Testis (tissue), 3 donors: ENCODE data around the gene TWSG1. TPM values are rescaled to one million over a fixed set of nuclear protein-coding genes. Genes with fewer than 3 reads are reported as not detected.

Experiments used
- DNase-seq: peaks from one replicate; pipeline ENCODE4 v3.0.0-alpha.2; 2019
- H3K27ac ChIP-seq, 2 donors: fragments of 200-600 bp; sonication (generic); one replicate each; pipeline ENCODE4 v1.5.1; 2019
- H3K27me3 ChIP-seq: fragments of 200-600 bp; sonication (generic); one replicate; pipeline ENCODE4 v1.5.1; 2019
- H3K36me3 ChIP-seq: fragments of 200-600 bp; sonication (generic); one replicate; pipeline ENCODE4 v1.5.1; 2017; ENCODE audit warnings: low read depth; ENCODE audit errors: missing control alignments
- H3K4me1 ChIP-seq: fragments of 200-600 bp; sonication (generic); one replicate; pipeline ENCODE4 v1.5.1; 2019
- H3K4me3 ChIP-seq, 2 donors: fragments of 200-600 bp; sonication (generic); one replicate each; pipeline ENCODE4 v1.5.1; 2017 to 2019
- H3K9me3 ChIP-seq: fragments of 200-600 bp; sonication (generic); one replicate; pipeline ENCODE4 v1.5.1; 2017
- POLR2A ChIP-seq: fragments of 450-650 bp; IDR thresholded peaks from one replicate; pipeline ENCODE4 v1.6.1; 2017; ENCODE audit warnings: antibody characterized with exemption, mild to moderate bottlenecking, moderate library complexity
- WGBS, 2 donors: methylation state at CpG; one replicate each; pipeline ENCODE4 v1.1.5; 2018; 5-methylcytosine and 5-hydroxymethylcytosine counted together
- intact Hi-C: fragments of 100-400 bp; cut with DNase I; formaldehyde crosslinking; loops from one replicate; pipeline ENCODE4 v1.15.1; 2023; ENCODE audit warnings: low total_unique reads
- polyA plus RNA-seq: library from polyadenylated mRNA; stranded (reverse); fragments of 350-450 nt; fragmentation: Illumina TruSeq; extraction: RNeasy Lipid Tissue Mini Kit (QIAGEN cat#74804); gene quantifications from one replicate; pipeline ENCODE4 v1.2.3, GENCODE V29; 2014; ENCODE audit warnings: low read depth, low replicate concordance; ENCODE audit not compliant: insufficient read depth
- total RNA-seq, 2 donors: library from RNA; depleted of rRNA; stranded (reverse); fragments of >200 nt; gene quantifications; one replicate each; pipeline ENCODE4 v1.2.3, GENCODE V29; 2016
- TF ChIP-seq, protein P1 (sequence below), 3 experiments: fragments of 450-650 bp in 2 of 3; fragments of 200-600 bp in 1 of 3; sonication (generic) in 1 of 3; IDR thresholded peaks; one replicate each; pipeline ENCODE4 v1.5.1; 2016 to 2019; ENCODE audit warnings: antibody characterized with exemption in 3 of 3, mild to moderate bottlenecking in 2 of 3, moderate library complexity in 1 of 3

TWSG1 gene
- total and polyA plus RNA-seq, 3 donors from 2014 or later = 20.1 to 26.6 (median 23.8) TPM

DNA sequence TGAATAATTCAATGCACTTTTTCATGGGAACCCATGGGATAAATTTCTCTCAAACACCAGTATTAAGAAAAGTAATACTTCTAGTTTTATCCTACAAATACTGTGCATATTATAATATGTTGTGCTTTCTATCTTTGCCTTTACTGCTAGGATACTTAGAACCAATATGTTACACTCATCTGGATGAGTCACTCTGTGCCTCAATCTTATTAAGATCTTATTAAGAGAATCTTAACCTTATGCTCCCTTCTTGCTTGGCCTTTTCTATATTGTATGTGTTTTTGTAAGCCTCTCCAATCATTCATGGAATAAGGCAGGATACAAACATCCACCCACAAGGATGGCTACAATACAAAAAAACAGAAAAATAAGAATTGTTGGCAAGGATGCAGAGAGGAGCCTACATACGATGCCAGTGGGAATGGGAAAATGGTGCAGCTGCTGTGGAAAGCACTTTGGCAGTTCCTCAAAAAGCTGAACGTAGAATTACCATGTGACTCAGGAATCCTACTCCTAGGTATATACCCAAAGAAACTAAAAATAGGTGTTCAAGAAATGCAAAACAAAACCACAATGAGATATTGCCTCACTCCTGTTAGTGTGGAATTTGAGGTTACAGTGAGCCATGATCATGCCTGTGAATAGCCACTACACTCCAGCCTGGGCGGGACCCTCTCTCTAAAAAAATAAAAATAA, 10.7 kb upstream of the TWSG1 start:
- intact Hi-C loops = no loop called here
- TF ChIP-seq POLR2A = no peak
- TF ChIP-seq, protein P1, sequence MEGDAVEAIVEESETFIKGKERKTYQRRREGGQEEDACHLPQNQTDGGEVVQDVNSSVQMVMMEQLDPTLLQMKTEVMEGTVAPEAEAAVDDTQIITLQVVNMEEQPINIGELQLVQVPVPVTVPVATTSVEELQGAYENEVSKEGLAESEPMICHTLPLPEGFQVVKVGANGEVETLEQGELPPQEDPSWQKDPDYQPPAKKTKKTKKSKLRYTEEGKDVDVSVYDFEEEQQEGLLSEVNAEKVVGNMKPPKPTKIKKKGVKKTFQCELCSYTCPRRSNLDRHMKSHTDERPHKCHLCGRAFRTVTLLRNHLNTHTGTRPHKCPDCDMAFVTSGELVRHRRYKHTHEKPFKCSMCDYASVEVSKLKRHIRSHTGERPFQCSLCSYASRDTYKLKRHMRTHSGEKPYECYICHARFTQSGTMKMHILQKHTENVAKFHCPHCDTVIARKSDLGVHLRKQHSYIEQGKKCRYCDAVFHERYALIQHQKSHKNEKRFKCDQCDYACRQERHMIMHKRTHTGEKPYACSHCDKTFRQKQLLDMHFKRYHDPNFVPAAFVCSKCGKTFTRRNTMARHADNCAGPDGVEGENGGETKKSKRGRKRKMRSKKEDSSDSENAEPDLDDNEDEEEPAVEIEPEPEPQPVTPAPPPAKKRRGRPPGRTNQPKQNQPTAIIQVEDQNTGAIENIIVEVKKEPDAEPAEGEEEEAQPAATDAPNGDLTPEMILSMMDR (IDR thresholded peaks at IDR 0.05) = no peak
- no peak overlapping the region for H3K27ac ChIP-seq
- H3K4me1 ChIP-seq = no peaks in the 10 kb centered on the region
- no peak for DNase-seq
- H3K4me3 ChIP-seq = no peak overlapping the region
- no peaks in the 10 kb centered on the region for H3K27me3 ChIP-seq
- H3K36me3 ChIP-seq = no peaks in the 10 kb centered on the region
- 77 to 80% methylated on average over 3 of the region's 3 CpGs for WGBS, 2 donors
- no peaks in the 10 kb centered on the region for H3K9me3 ChIP-seq

DNA sequence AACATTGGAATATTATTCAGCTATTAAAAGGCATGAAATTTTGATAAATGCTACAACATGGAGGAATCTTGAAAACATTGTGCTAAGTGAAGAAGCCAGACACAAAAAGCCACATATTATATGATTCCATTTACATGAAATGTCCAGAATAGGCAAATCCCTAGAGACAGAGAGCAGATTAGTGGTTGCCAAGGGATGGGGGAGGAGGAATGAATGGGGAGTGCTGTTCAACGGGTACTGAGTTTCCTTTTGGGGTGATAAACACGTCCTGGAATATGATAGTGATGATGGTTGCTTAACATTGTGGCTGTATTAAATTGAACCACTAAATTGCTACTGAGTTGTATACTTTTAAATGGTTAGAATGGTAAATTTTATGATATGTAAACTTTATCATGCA, 8.9 kb upstream of the TWSG1 start:
- no peaks in the 10 kb centered on the region for H3K4me1 ChIP-seq
- H3K36me3 ChIP-seq = no peaks in the 10 kb centered on the region
- DNase-seq = no peak
- no peak overlapping the region for H3K4me3 ChIP-seq
- WGBS, 2 donors = 36 to 53% methylated on average over 2 of the region's 2 CpGs
- H3K27me3 ChIP-seq = no peaks in the 10 kb centered on the region
- TF ChIP-seq, protein P1 (IDR thresholded peaks at IDR 0.05) = no peak
- TF ChIP-seq POLR2A = no peak
- H3K27ac ChIP-seq = no peak overlapping the region
- intact Hi-C loops = no loop called here
- H3K9me3 ChIP-seq = no peaks in the 10 kb centered on the region

DNA sequence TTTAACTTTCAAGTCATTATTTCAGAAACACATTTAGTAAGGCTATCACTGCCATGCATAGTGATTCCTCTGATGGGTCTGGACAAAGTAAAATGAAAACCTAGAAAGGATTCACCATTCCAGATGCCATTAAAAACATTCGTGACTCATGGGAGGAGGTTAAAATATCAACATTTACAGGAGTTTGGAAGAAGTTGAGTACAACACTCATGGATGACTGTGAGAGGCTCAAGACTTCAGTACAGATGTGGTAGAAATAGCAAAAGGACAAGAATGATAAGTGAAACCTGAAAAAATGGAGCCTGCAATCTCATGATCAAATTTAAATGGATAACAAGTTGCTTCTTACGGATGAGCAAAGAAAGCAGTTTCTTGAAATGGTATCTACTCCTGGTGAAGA, 5.8 kb upstream of the TWSG1 start:
- no peak overlapping the region for H3K27ac ChIP-seq
- H3K27me3 ChIP-seq = no peaks in the 10 kb centered on the region
- TF ChIP-seq, protein P1 (IDR thresholded peaks at IDR 0.05) = no peak
- TF ChIP-seq POLR2A = no peak
- intact Hi-C loops = no loop called here
- H3K9me3 ChIP-seq = no peaks in the 10 kb centered on the region
- 91 to 94% methylated on average over 2 of the region's 2 CpGs for WGBS, 2 donors
- no peaks in the 10 kb centered on the region for H3K36me3 ChIP-seq
- DNase-seq = no peak
- H3K4me3 ChIP-seq = no peak overlapping the region
- no peaks in the 10 kb centered on the region for H3K4me1 ChIP-seq

DNA sequence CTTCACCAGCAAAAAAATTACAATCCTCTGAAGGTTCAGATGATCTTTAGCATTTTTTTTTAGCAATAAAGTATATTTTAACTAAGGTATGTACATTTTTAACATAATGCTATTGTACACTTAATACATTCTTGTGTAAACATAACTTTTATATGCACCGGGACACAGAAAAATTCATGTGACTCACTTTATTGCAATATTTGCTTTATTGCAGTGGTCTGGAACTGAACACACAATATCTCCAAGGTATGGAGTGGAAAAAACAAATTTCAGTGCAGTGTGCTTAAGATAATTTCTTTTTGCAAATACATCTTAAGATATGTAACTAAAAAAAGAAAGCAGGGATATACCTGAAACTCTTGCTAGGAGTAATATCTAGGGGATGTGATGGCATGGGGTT, 5.1 kb upstream of the TWSG1 start:
- no peaks in the 10 kb centered on the region for H3K36me3 ChIP-seq
- H3K27ac ChIP-seq = no peak overlapping the region
- TF ChIP-seq, protein P1 (IDR thresholded peaks at IDR 0.05) = no peak
- TF ChIP-seq POLR2A = no peak
- H3K9me3 ChIP-seq = no peaks in the 10 kb centered on the region
- intact Hi-C loops = no loop called here
- 93 to 100% methylated on average over 1 of the region's 1 CpG for WGBS, 2 donors
- no peak overlapping the region for H3K4me3 ChIP-seq
- H3K27me3 ChIP-seq = no peaks in the 10 kb centered on the region
- DNase-seq = no peak
- H3K4me1 ChIP-seq = no peaks in the 10 kb centered on the region

DNA sequence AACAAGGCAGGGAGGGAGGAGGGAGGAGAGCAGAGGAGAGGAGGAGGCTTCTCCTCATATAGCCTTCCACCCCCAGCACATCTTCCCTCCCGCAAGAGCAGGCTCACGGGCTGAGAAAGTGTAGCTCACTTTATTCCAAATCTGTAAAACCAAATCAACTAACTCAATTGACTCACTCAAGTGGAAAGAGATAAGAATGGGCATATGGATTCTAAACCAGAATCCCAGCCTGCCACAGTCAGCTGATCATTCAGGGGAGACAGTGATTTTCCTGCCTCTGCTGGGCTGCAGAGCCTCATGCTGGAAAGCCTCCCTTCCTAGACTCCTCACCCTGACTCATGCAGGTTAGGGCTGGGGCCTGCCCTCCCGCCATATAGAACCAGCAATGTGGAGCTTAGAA, 4.2 kb upstream of the TWSG1 start:
- Histone ChIP-seq H3K4me3 (no peak overlapping the region), H3K36me3 (no peaks in the 10 kb centered on the region), H3K9me3 (no peaks in the 10 kb centered on the region), H3K27ac (no peak overlapping the region), H3K27me3 (no peaks in the 10 kb centered on the region), H3K4me1 (no peaks in the 10 kb centered on the region)
- intact Hi-C loops = no loop called here
- WGBS, 2 donors = 75 to 81% methylated on average over 3 of the region's 3 CpGs
- no peak for DNase-seq
- TF ChIP-seq, protein P1 (IDR thresholded peaks at IDR 0.05) = no peak
- no peak for TF ChIP-seq POLR2A
